SJCRH30 (cell line): ENCODE data around the gene ZNF821. TPM values are rescaled to one million over a fixed set of nuclear protein-coding genes. Genes with fewer than 3 reads are reported as not detected.
"Not testable (repeated sequence)": the region's sequence is repeated elsewhere in the genome, so short reads cannot be mapped to it uniquely, and the experiment has no call there.

Experiments
- DNase-seq, 2 experiments: peaks; one replicate each; pipeline ENCODE4 v3.0.0-alpha.2; 2015 to 2020
- H3K27ac ChIP-seq: fragments of 250-450 bp; sonication (Bioruptor Pico); 2 replicates; pipeline ENCODE4 v1.5.1; 2020; ENCODE audit warnings: mild to moderate bottlenecking, moderate library complexity
- H3K27me3 ChIP-seq: fragments of 250-450 bp; sonication (Bioruptor Pico); 2 replicates; pipeline ENCODE4 v1.5.1; 2020; ENCODE audit warnings: mild to moderate bottlenecking, moderate library complexity
- H3K36me3 ChIP-seq: fragments of 250-450 bp; sonication (Bioruptor Pico); 2 replicates; pipeline ENCODE4 v1.5.1; 2020; ENCODE audit warnings: mild to moderate bottlenecking, moderate library complexity
- H3K4me1 ChIP-seq: fragments of 250-450 bp; sonication (Bioruptor Pico); 2 replicates; pipeline ENCODE4 v1.5.1; 2020; ENCODE audit warnings: mild to moderate bottlenecking, moderate library complexity
- H3K4me3 ChIP-seq: fragments of 250-450 bp; sonication (Bioruptor Pico); 2 replicates; pipeline ENCODE4 v1.5.1; 2020; ENCODE audit warnings: mild to moderate bottlenecking, moderate library complexity
- H3K9me3 ChIP-seq: fragments of 250-450 bp; sonication (Bioruptor Pico); replicated peaks from 2 replicates; pipeline ENCODE4 v1.5.1; 2020; ENCODE audit warnings: mild to moderate bottlenecking, moderate library complexity
- total RNA-seq: library from RNA; depleted of rRNA; stranded (reverse); fragments of >200 nt; shearing (Covaris generic); gene quantifications from 2 replicates; pipeline ENCODE4 v1.2.3, GENCODE V29; 2014

Gene ZNF821
- total RNA-seq, 1 experiment from 2014 or later = 7.5 TPM

GRCh38 chr16:71855937-71856662, 27.9 kb downstream of the ZNF821 start:
- Histone ChIP-seq H3K4me3 (no peak overlapping the region), H3K27me3 (no peaks in the 10 kb centered on the region), H3K36me3 (peaks cover 3% of the 10 kb centered on the region; the same call in 1 of the 2 replicates), H3K9me3 (no peaks in the 10 kb centered on the region), H3K27ac (no peak overlapping the region), H3K4me1 (no peaks in the 10 kb centered on the region)
- no peak for DNase-seq

DNA sequence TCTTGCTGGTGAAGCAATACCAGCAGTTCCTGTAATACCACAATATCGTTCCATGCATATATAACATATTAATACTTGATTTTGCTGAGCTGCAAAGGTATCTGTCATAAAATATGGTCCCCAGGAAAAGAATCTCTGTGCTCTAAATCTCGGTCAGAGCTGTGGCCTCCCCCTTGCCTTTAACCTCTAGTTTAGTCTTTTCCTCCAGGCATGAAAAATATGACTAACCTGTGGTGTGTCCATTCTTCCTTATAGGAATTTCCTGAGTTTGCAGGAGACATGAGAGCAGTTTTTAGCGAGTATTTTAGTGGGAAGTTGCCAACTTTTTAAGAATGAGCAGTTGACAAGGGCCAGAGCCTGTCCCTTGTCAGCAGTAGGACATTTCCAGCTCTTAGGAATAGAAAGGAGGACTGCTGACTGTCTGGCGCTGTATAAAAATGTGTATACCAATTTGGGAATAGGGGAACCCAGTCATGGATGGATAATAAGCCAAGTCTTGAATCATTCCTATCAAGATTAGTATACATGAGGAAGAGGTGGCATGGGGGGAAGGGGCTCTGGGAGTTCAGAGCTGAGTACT, 29.5 kb downstream of the ZNF821 start:
- H3K36me3 ChIP-seq = peaks cover 3% of the 10 kb centered on the region; the same call in 1 of the 2 replicates

GRCh38 chr16:71853413-71853812, 30.6 kb downstream of the ZNF821 start:
- no peaks in the 10 kb centered on the region for H3K27me3 ChIP-seq
- no peaks in the 10 kb centered on the region for H3K9me3 ChIP-seq
- H3K4me3 ChIP-seq = no peak overlapping the region
- no peaks in the 10 kb centered on the region for H3K4me1 ChIP-seq
- no peak overlapping the region for H3K27ac ChIP-seq
- H3K36me3 ChIP-seq = no peaks in the 10 kb centered on the region
- no peak for DNase-seq

More for the DNA sequence above, 29.5 kb downstream of the ZNF821 start:
- no peak overlapping the region for H3K27ac ChIP-seq
- no peak for DNase-seq
- H3K4me3 ChIP-seq = no peak overlapping the region
- H3K9me3 ChIP-seq = no peaks in the 10 kb centered on the region
- H3K27me3 ChIP-seq = no peaks in the 10 kb centered on the region
- no peaks in the 10 kb centered on the region for H3K4me1 ChIP-seq

DNA sequence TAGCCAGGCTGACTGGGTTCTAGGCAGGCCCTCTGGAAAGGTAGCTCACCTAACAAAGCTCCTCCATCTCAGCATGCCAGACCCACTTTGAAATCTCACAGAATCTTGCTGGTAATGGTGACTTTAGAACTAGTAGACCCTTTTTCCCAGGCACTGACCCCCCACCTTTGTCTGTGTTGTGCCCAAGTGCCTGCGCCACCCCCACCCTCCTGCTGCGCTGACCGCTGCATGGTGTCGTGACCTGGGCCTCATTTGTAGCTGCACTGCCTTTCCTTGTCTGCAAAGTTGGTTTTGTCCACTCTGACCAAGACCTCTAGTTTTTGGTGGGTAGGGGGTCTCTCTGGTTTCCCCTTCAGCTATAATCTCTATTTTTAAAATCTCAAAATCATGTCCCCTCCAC, 31.4 kb downstream of the ZNF821 start:
- no peak overlapping the region for H3K4me3 ChIP-seq
- no peaks in the 10 kb centered on the region for H3K27me3 ChIP-seq
- no peaks in the 10 kb centered on the region for H3K9me3 ChIP-seq
- no peaks in the 10 kb centered on the region for H3K4me1 ChIP-seq
- DNase-seq = no peak
- no peaks in the 10 kb centered on the region for H3K36me3 ChIP-seq
- no peak overlapping the region for H3K27ac ChIP-seq

DNA sequence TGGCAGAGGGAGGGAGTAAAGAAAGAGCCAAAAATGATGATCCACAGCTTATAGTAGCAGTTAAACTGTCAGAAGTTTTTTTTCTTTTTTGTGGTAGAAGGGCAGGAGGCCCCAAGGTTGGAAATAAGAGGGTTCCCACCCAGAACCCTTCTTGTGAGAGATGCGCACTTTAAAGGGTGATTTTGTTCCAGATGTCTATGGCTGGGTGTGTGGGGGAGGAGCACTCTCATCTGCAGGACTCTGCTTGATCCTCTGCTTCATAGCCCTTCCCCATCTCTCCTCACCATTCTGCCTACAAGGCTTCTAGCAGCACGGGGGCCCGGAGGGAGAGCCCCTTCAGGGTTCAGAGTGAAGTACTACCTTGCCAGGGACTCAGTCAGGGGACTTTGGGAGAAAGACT, 31.8 kb downstream of the ZNF821 start:
- no peaks in the 10 kb centered on the region for H3K36me3 ChIP-seq
- H3K4me3 ChIP-seq = no peak overlapping the region
- no peak for DNase-seq
- no peaks in the 10 kb centered on the region for H3K27me3 ChIP-seq
- no peaks in the 10 kb centered on the region for H3K9me3 ChIP-seq
- no peak overlapping the region for H3K27ac ChIP-seq
- no peaks in the 10 kb centered on the region for H3K4me1 ChIP-seq

GRCh38 chr16:71851746-71852145, 32.2 kb downstream of the ZNF821 start:
- DNase-seq = no peak

GRCh38 chr16:71848622-71849021, 35.4 kb downstream of the ZNF821 start:
- no peaks in the 10 kb centered on the region for H3K4me1 ChIP-seq
- no peaks in the 10 kb centered on the region for H3K36me3 ChIP-seq
- DNase-seq = no peak
- H3K27me3 ChIP-seq = no peaks in the 10 kb centered on the region
- no peak overlapping the region for H3K4me3 ChIP-seq
- H3K9me3 ChIP-seq = no peaks in the 10 kb centered on the region
- H3K27ac ChIP-seq = no peak overlapping the region

More at GRCh38 chr16:71851746-71852145, 32.2 kb downstream of the ZNF821 start:
- no peak overlapping the region for H3K27ac ChIP-seq
- no peaks in the 10 kb centered on the region for H3K4me1 ChIP-seq
- no peaks in the 10 kb centered on the region for H3K27me3 ChIP-seq
- H3K36me3 ChIP-seq = no peaks in the 10 kb centered on the region
- H3K4me3 ChIP-seq = no peak overlapping the region
- no peaks in the 10 kb centered on the region for H3K9me3 ChIP-seq

DNA sequence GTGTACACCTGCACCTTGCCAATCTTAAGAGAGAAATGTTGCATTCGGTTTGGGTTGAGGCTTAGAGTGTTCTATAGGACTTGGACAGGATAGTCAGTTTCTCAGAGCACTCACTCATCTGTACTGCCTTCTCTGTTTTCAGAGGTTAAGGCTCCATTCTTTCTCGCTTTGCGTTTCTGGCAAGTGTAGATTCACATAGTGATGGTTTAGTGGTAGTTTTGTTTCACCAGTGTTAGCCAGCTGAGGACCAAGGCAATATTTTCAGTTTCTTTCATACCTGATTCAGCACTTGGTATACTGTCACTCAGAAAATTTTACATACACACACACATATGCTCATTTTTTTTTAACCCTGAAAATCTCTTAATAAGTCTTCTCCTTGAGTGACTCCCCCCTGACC, 36.9 kb downstream of the ZNF821 start:
- DNase-seq = no peak
- H3K36me3 ChIP-seq = no peaks in the 10 kb centered on the region
- no peak overlapping the region for H3K27ac ChIP-seq
- H3K4me3 ChIP-seq = peak overlapping the region; percentile 91; the same call in 1 of the 2 replicates
- H3K9me3 ChIP-seq = no peaks in the 10 kb centered on the region
- no peaks in the 10 kb centered on the region for H3K4me1 ChIP-seq
- H3K27me3 ChIP-seq = no peaks in the 10 kb centered on the region

DNA sequence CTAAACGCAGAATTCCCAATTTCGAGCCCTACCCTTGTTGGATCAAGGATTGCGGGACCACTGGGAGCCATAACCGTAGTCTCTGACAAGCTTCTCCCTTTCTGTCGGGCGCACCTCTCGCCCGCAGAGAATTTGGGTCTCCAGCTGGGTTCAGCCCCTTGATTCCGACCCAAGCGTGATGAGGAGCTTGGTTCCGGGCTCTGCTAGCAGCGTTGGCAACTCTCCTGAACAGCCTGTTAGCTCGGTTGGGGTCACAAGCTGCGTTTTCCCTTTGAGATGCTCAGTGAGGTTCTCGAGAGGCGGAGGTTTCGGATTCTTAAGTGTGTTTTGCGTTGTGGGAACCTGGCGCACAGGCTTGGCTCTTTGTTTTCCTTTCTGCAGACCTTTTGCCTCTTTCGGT, 37.6 kb downstream of the ZNF821 start:
- H3K27me3 ChIP-seq = no peaks in the 10 kb centered on the region
- H3K4me1 ChIP-seq = no peaks in the 10 kb centered on the region
- no peak for DNase-seq
- H3K9me3 ChIP-seq = no peaks in the 10 kb centered on the region
- peak overlapping the region; percentile 91 for H3K4me3 ChIP-seq
- H3K36me3 ChIP-seq = no peaks in the 10 kb centered on the region
- peak overlapping the region; percentile 37 for H3K27ac ChIP-seq

GRCh38 chr16:71845639-71846430, 38.1 kb downstream of the ZNF821 start, which contains the start of gene ATXN1L:
Gene ATXN1L (plus strand): TSS chr16:71845976. CDS start chr16:71849741, 3,765 bp downstream.
- Histone ChIP-seq H3K27ac (peak within 1 kb of the TSS; percentile 37), H3K4me3 (peak within 1 kb of the TSS; percentile 91), H3K4me1 (no peaks in the 10 kb centered on the region), H3K36me3 (no peaks in the 10 kb centered on the region), H3K27me3 (no peaks in the 10 kb centered on the region), H3K9me3 (no peaks in the 10 kb centered on the region)
- DNase-seq = peak; percentile 86 to 87

GRCh38 chr16:71843572-71843971, 40.4 kb downstream of the ZNF821 start:
- H3K4me3 ChIP-seq = no peak overlapping the region
- DNase-seq = no peak
- H3K9me3 ChIP-seq = no peaks in the 10 kb centered on the region
- H3K36me3 ChIP-seq = no peaks in the 10 kb centered on the region
- H3K27me3 ChIP-seq = no peaks in the 10 kb centered on the region
- no peak overlapping the region for H3K27ac ChIP-seq
- H3K4me1 ChIP-seq = no peaks in the 10 kb centered on the region

DNA sequence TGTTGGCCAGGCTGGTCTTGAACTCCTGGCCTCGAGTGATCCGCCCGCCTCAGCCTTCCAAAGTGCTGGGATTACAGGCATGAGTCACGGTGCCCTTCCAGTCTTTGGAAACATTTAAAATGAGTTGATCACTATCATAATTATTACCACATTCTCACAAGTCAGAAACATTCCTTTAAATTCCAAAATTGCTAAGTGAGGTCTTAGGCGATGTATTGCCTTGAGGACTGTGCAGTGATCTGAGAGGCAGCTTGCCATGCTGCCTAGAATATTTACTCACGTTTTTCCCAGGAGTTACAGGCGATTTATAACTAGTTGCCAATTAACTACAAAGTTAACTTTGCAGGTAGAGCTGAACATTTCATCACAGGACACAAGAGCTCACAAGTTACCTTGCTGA, 43.9 kb downstream of the ZNF821 start:
- no peak for DNase-seq
- no peak overlapping the region for H3K27ac ChIP-seq
- H3K4me1 ChIP-seq = no peaks in the 10 kb centered on the region
- no peaks in the 10 kb centered on the region for H3K36me3 ChIP-seq
- H3K4me3 ChIP-seq = no peak overlapping the region
- H3K27me3 ChIP-seq = no peaks in the 10 kb centered on the region
- no peaks in the 10 kb centered on the region for H3K9me3 ChIP-seq

DNA sequence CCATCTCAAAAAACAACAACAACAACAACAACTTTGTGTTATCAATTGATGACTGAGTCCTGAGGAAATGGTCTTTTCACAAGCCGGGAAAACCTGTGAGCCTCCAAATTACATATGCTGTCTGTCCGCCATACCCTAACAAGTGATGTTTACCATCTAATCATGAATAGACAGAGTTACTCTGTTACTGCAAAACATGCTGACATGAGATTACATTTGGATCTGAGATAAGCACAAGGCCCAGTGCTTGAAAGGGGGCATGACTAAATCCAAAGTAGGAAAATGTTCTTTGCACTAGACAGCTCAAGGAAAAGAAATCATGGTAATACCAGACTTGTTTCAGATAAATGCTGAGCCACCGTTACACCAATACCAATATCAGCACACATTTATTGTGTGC, 46.8 kb downstream of the ZNF821 start:
- Histone ChIP-seq H3K4me3 (no peak overlapping the region), H3K4me1 (no peaks in the 10 kb centered on the region), H3K27ac (no peak overlapping the region), H3K9me3 (no peaks in the 10 kb centered on the region), H3K27me3 (no peaks in the 10 kb centered on the region), H3K36me3 (no peaks in the 10 kb centered on the region)
- DNase-seq = no peak

DNA sequence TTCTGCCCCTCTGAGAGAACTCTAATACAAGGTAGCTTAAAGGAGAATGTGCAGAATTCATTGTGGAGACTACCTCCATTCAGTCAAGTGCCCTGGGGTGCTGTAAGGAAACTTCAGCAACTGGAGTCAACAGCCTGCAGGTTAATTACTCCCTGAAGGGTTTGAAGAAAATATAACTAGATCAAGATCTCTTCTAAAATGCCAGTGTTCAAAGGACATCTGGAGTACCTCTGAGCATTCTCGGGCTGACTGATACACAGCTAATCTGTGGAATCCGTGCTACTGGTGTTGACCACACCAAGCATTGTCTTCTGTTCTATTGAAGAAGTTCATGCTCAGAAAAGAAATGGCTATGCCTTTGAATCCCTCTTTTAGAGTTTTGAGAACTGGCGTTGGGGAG, 49.7 kb downstream of the ZNF821 start:
- Histone ChIP-seq H3K27ac (no peak overlapping the region), H3K9me3 (no peaks in the 10 kb centered on the region), H3K4me3 (no peak overlapping the region), H3K27me3 (no peaks in the 10 kb centered on the region), H3K4me1 (no peaks in the 10 kb centered on the region), H3K36me3 (no peaks in the 10 kb centered on the region)
- DNase-seq = no peak

DNA sequence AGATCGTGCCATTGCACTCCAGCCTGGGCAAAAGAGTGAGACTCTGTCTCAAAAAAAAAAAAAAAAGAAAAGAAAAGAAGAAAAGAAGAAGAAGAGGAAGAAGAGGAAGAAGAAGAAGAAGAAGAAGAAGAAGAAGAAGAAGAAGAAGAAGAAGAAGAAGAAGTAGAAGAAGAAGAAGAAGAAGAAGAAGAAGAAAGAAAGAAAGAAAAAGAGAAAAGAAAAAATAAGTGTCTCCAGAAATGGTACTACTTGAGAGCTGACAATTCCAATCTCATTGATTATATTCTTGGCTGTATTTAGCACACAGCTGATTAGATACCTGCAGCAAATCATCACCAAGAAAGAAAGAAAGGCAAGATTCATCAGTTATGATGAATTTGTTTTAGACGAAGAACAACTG, 51.9 kb downstream of the ZNF821 start:
- H3K36me3 ChIP-seq, DNase-seq: not testable (repeated sequence)

More for the DNA sequence above, 51.9 kb downstream of the ZNF821 start:
- not testable (repeated sequence) for H3K4me3 ChIP-seq, H3K4me1 ChIP-seq, H3K27me3 ChIP-seq, H3K9me3 ChIP-seq, H3K27ac ChIP-seq
